Breast epithelium (tissue), 4 donors: ENCODE data around the gene HLA-F. TPM values are rescaled to one million over a fixed set of nuclear protein-coding genes. Genes with fewer than 3 reads are reported as not detected.

Source experiments
- DNase-seq, 2 donors: peaks; one replicate each; pipeline ENCODE4 v3.0.0-alpha.2; 2019; ENCODE audit warnings: low spot score in 2 of 2
- H3K27ac ChIP-seq, 2 donors: fragments of 200-600 bp; sonication (generic) in 1 of 2; one replicate each; pipeline ENCODE4 v1.5.1; 2016 to 2019; ENCODE audit warnings: mild to moderate bottlenecking in 1 of 2
- H3K27me3 ChIP-seq, 2 donors: fragments of 200-600 bp; sonication (generic) in 1 of 2; one replicate each; pipeline versions ENCODE4 v1.5.1 to v1.6.0; 2017 to 2019; ENCODE audit warnings: control low read depth in 1 of 2, mild to moderate bottlenecking in 1 of 2
- H3K36me3 ChIP-seq: fragments of 200-600 bp; one replicate; pipeline ENCODE4 v1.5.1; 2019
- H3K4me1 ChIP-seq, 2 donors: fragments of 200-600 bp; sonication (generic); one replicate each; pipeline ENCODE4 v1.5.1; 2016 to 2019; ENCODE audit warnings: control low read depth in 1 of 2
- H3K4me3 ChIP-seq, 3 donors: fragments of 200-600 bp; sonication (generic); 1 replicate in 2 of 3; 2 replicates in 1 of 3; pipeline ENCODE4 v1.5.1; 2016 to 2019; ENCODE audit warnings: mild to moderate bottlenecking in 3 of 3, moderate library complexity in 2 of 3
- H3K9me3 ChIP-seq, 2 donors: fragments of 200-600 bp; sonication (generic) in 1 of 2; one replicate each; pipeline ENCODE4 v1.5.1; 2016 to 2019; ENCODE audit warnings: control low read depth in 1 of 2
- CTCF ChIP-seq, 3 donors: fragments of 450-650 bp; IDR thresholded peaks; one replicate each; pipeline ENCODE4 v1.5.1; 2016 to 2017; ENCODE audit warnings: antibody characterized with exemption in 3 of 3, mild to moderate bottlenecking in 3 of 3, moderate library complexity in 3 of 3
- POLR2A ChIP-seq: fragments of 450-650 bp; IDR thresholded peaks from one replicate; pipeline ENCODE4 v1.6.1; 2016; ENCODE audit warnings: antibody characterized with exemption, mild to moderate bottlenecking, moderate library complexity
- POLR2AphosphoS5 ChIP-seq, 3 donors: sonication (generic); formaldehyde crosslinking; IDR thresholded peaks; one replicate each; pipeline ENCODE4 v1.6.1; 2017; ENCODE audit warnings: antibody characterized with exemption in 3 of 3
- intact Hi-C: fragments of 100-400 bp; cut with DNase I; formaldehyde crosslinking; loops from one replicate; pipeline ENCODE4 v1.15.1; 2023; ENCODE audit warnings: low total_unique reads
- total RNA-seq, 3 donors: library from RNA; depleted of rRNA; stranded (reverse); fragments of >200 nt; gene quantifications; one replicate each; pipeline ENCODE4 v1.1.0, GENCODE V29; 2016

The HLA-F gene
- total RNA-seq: 10 to 100 TPM; 58.6 to 93.7 (median 64.1) TPM

GRCh38 chr6:29723262-29723665 is at the start of gene HLA-F:
TSS of gene HLA-F (plus strand) at chr6:29723434. CDS start at chr6:29723464, 30 bp downstream.
- Histone ChIP-seq H3K27me3 (no peaks in the 10 kb centered on the region), H3K27ac (peak within 1 kb of the TSS; percentile 89 to 96), H3K36me3 (no peaks in the 10 kb centered on the region), H3K4me3 (peak within 1 kb of the TSS; percentile 70 to 95 (median 87)), H3K9me3 (no peaks in the 10 kb centered on the region), H3K4me1 (no peaks in the 10 kb centered on the region)
- TF ChIP-seq CTCF (IDR thresholded peaks at IDR 0.05): no peak
- TF ChIP-seq POLR2A: peak; percentile 67
- TF ChIP-seq POLR2AphosphoS5 (IDR thresholded peaks at IDR 0.05): peak; percentile 47 to 87 (median 47)
- intact Hi-C loops: no loop called here
- DNase-seq: peak; percentile 85 to 90

- Histone ChIP-seq H3K36me3 (no peaks in the 10 kb centered on the region), H3K27ac (no peak overlapping the region), H3K27me3 (peaks cover 0 to 9% of the 10 kb centered on the region in 2 donors), H3K4me1 (no peaks in the 10 kb centered on the region), H3K9me3 (no peaks in the 10 kb centered on the region), H3K4me3 (no peak overlapping the region)
- no peak for DNase-seq
- intact Hi-C loops: no loop called here
- no peak for TF ChIP-seq POLR2A
- TF ChIP-seq POLR2AphosphoS5 (IDR thresholded peaks at IDR 0.05): no peak
- TF ChIP-seq CTCF (IDR thresholded peaks at IDR 0.05): no peak
These were observed 49.2 kb upstream of the HLA-F start for GRCh38 chr6:29674008-29674407.

- Histone ChIP-seq H3K36me3 (no peaks in the 10 kb centered on the region), H3K27me3 (peaks cover 0 to 6% of the 10 kb centered on the region in 2 donors), H3K9me3 (no peaks in the 10 kb centered on the region), H3K4me1 (no peaks in the 10 kb centered on the region), H3K27ac (no peak overlapping the region), H3K4me3 (no peak overlapping the region)
- DNase-seq: no peak
- intact Hi-C loops: no loop called here
- no peak for TF ChIP-seq POLR2A
- no peak for TF ChIP-seq CTCF (IDR thresholded peaks at IDR 0.05)
- no peak for TF ChIP-seq POLR2AphosphoS5 (IDR thresholded peaks at IDR 0.05)
These were observed 47.7 kb upstream of the HLA-F start for GRCh38 chr6:29675561-29675960.

- intact Hi-C loops: no loop called here
- TF ChIP-seq POLR2AphosphoS5 (IDR thresholded peaks at IDR 0.05) (peak in 1 of 3 donors; percentile 25), CTCF (IDR thresholded peaks at IDR 0.05) (no peak), POLR2A (no peak)
These were observed 46.1 kb upstream of the HLA-F start for GRCh38 chr6:29676981-29677601.

GRCh38 chr6:29678114-29678513 is 45.1 kb upstream of the HLA-F start:
- H3K4me1 ChIP-seq: no peaks in the 10 kb centered on the region
- no peaks in the 10 kb centered on the region for H3K27me3 ChIP-seq
- no peaks in the 10 kb centered on the region for H3K36me3 ChIP-seq
- no peak for DNase-seq
- TF ChIP-seq CTCF (IDR thresholded peaks at IDR 0.05) (no peak), POLR2A (no peak), POLR2AphosphoS5 (IDR thresholded peaks at IDR 0.05) (no peak)
- intact Hi-C loops: no loop called here
- no peaks in the 10 kb centered on the region for H3K9me3 ChIP-seq
- H3K27ac ChIP-seq: no peak overlapping the region
- no peak overlapping the region for H3K4me3 ChIP-seq

More at GRCh38 chr6:29676981-29677601, 46.1 kb upstream of the HLA-F start:
- Histone ChIP-seq H3K36me3 (no peaks in the 10 kb centered on the region), H3K4me3 (no peak overlapping the region), H3K9me3 (no peaks in the 10 kb centered on the region), H3K27ac (peak overlapping the region; percentile 41 to 44), H3K4me1 (no peaks in the 10 kb centered on the region), H3K27me3 (no peaks in the 10 kb centered on the region)
- peak in 1 of 2 donors; percentile 40 for DNase-seq
